ENCODE measurements around the gene WDR18. TPM values are rescaled to one million over a fixed set of nuclear protein-coding genes. Genes with fewer than 3 reads are reported as not detected.

Gene WDR18
- polyA plus RNA-seq (26.3 to 48.7 TPM (median 38.3 TPM) in 3 replicates), polyA minus RNA-seq (33.9 to 81.4 TPM (median 40.9 TPM) in 3 replicates)
- 12.4 TPM for polyA plus RNA-seq (2011; ENCODE audit: low read depth)
- 22.3 and 60.9 TPM in 2 replicates for polyA plus RNA-seq (2011; cell fraction: cytosol; rRNA removed)
- 33.2 and 50.6 TPM in 2 replicates for polyA plus RNA-seq (2011; cell fraction: nucleus; rRNA removed)
- polyA plus RNA-seq (2012; ENCODE audit: low replicate concordance): 39.8 and 64.6 TPM in 2 replicates
- 112 TPM for polyA minus RNA-seq (2011; cell fraction: cytosol; rRNA and poly(A)+ RNA removed)
- 33.0 and 40.4 TPM in 2 replicates for polyA minus RNA-seq (2011; cell fraction: nucleus; rRNA and poly(A)+ RNA removed)

- no peak for TF ChIP-seq EZH2 (IDR thresholded peaks at IDR 0.05; ENCODE audit: low read length)
- TF ChIP-seq CTCF (optimal IDR thresholded peaks at IDR 0.05 in 1 of 3, IDR thresholded peaks at IDR 0.05 in 1 of 3, conservative IDR thresholded peaks at IDR 0.05 in 1 of 3; ENCODE audit: extremely low read depth in 1 of 3, insufficient read depth in 2 of 3, low read length in 3 of 3): peak in 1 of 3 experiments; percentile 30
- Histone ChIP-seq H3K4me2 (ENCODE audit: control insufficient read depth, extremely low read depth, insufficient read depth, low read depth, low read length) (peak within 1 kb of the TSS; percentile 92), H3K4me1 (ENCODE audit: control insufficient read depth, extremely low read depth, insufficient read depth, low read length) (peaks cover 15% of the 10 kb centered on the region), H3K27me3 (ENCODE audit: control insufficient read depth, extremely low read depth, insufficient read depth, low read length) (peaks cover 7% of the 10 kb centered on the region), H3K79me2 (ENCODE audit: control insufficient read depth, insufficient read depth, low read length) (peaks cover 14% of the 10 kb centered on the region), H3K27ac (ENCODE audit: control insufficient read depth, insufficient read depth, low read length) (peak within 1 kb of the TSS; percentile 90), H3K36me3 (ENCODE audit: control insufficient read depth in 2 of 2, extremely low read depth in 1 of 2, insufficient read depth in 2 of 2, low read length in 2 of 2) (peaks cover 4 to 9% of the 10 kb centered on the region in 2 experiments), H3K9ac (ENCODE audit: control insufficient read depth, extremely low read depth, insufficient read depth, low read length) (peak within 1 kb of the TSS; percentile 96), H3K9me1 (ENCODE audit: control insufficient read depth, extremely low read depth, insufficient read depth, low read length) (no peaks in the 10 kb centered on the region), H3K9me3 (ENCODE audit: control insufficient read depth, low read depth, low read length) (no peaks in the 10 kb centered on the region), H2AFZ (ENCODE audit: control insufficient read depth, low read length) (peak within 1 kb of the TSS; percentile 96), H3K4me3 (ENCODE audit: control insufficient read depth in 2 of 3, extremely low read depth in 1 of 3, insufficient read depth in 2 of 3, low read depth in 1 of 3, low read length in 3 of 3) (peak within 1 kb of the TSS; percentile 87 to 98 (median 93)), H4K20me1 (ENCODE audit: control insufficient read depth, extremely low read depth, insufficient read depth, low read length) (no peaks in the 10 kb centered on the region)
- peak; percentile 45 for DNase-seq (ENCODE audit: low read depth, low spot score)
- dilution Hi-C loops (cut with MboI; ENCODE audit: extremely low pct_ligation_motif_present, low sequenced_read_pairs): no loop called here
- no peak for FAIRE-seq
These were observed at the start of gene WDR18 for GRCh38 chr19:984165-984967. Gene WDR18 (plus strand): TSS chr19:984345. CDS start chr19:984354, 9 bp downstream.

GRCh38 chr19:934865-935479, 49.2 kb upstream of the WDR18 start:
- DNase-seq (ENCODE audit: low read depth, low spot score): no peak
- Histone ChIP-seq H3K27me3 (ENCODE audit: control insufficient read depth, extremely low read depth, insufficient read depth, low read length) (no peaks in the 10 kb centered on the region), H3K4me2 (ENCODE audit: control insufficient read depth, extremely low read depth, insufficient read depth, low read depth, low read length) (no peak overlapping the region), H3K79me2 (ENCODE audit: control insufficient read depth, insufficient read depth, low read length) (no peaks in the 10 kb centered on the region), H2AFZ (ENCODE audit: control insufficient read depth, low read length) (no peak overlapping the region), H3K9me1 (ENCODE audit: control insufficient read depth, extremely low read depth, insufficient read depth, low read length) (no peaks in the 10 kb centered on the region), H3K9me3 (ENCODE audit: control insufficient read depth, low read depth, low read length) (no peaks in the 10 kb centered on the region), H3K4me1 (ENCODE audit: control insufficient read depth, extremely low read depth, insufficient read depth, low read length) (no peaks in the 10 kb centered on the region), H3K36me3 (ENCODE audit: control insufficient read depth in 2 of 2, extremely low read depth in 1 of 2, insufficient read depth in 2 of 2, low read length in 2 of 2) (peaks cover 4% of the 10 kb centered on the region in 2 experiments), H3K4me3 (ENCODE audit: control insufficient read depth in 2 of 3, extremely low read depth in 1 of 3, insufficient read depth in 2 of 3, low read depth in 1 of 3, low read length in 3 of 3) (no peak overlapping the region), H3K9ac (ENCODE audit: control insufficient read depth, extremely low read depth, insufficient read depth, low read length) (no peak overlapping the region), H3K27ac (ENCODE audit: control insufficient read depth, insufficient read depth, low read length) (no peak overlapping the region), H4K20me1 (ENCODE audit: control insufficient read depth, extremely low read depth, insufficient read depth, low read length) (peaks cover 5% of the 10 kb centered on the region)
- TF ChIP-seq CTCF (optimal IDR thresholded peaks at IDR 0.05 in 1 of 3, IDR thresholded peaks at IDR 0.05 in 1 of 3, conservative IDR thresholded peaks at IDR 0.05 in 1 of 3; ENCODE audit: extremely low read depth in 1 of 3, insufficient read depth in 2 of 3, low read length in 3 of 3): no peak
- TF ChIP-seq EZH2 (IDR thresholded peaks at IDR 0.05; ENCODE audit: low read length): no peak
- no peak for FAIRE-seq
- dilution Hi-C loops (cut with MboI; ENCODE audit: extremely low pct_ligation_motif_present, low sequenced_read_pairs): no loop called here

All from keratinocyte (primary cell).